Astrocyte of the cerebellum (primary cell): Measurements from ENCODE around the gene SYTL5.

ENCODE experiments used
- DNase-seq: peaks from one replicate; pipeline ENCODE4 v3.0.0-alpha.2; 2011; ENCODE audit warnings: low read depth
- H3K4me3 ChIP-seq: 2 replicates; pipeline ENCODE4 v1.5.1; 2011; ENCODE audit warnings: mild to moderate bottlenecking, low read depth, low read length, moderate library complexity
- CTCF ChIP-seq: IDR thresholded peaks from 2 replicates; pipeline ENCODE4 v1.5.1; 2012; ENCODE audit warnings: low read length, low read depth, moderate library complexity, mild to moderate bottlenecking; ENCODE audit errors: missing control alignments
- in situ Hi-C: cut with HindIII; loops from 2 replicates; pipeline ENCODE4 v1.10.0; 2017; ENCODE audit warnings: low sequenced_read_pairs

SYTL5 gene

GRCh38 chrX:38151441-38151840 lies 145.1 kb downstream of the SYTL5 start:
- no peak overlapping the region for H3K4me3 ChIP-seq
- TF ChIP-seq CTCF: no peak
- in situ Hi-C loops: no loop called here
- peak; percentile 81 for DNase-seq

DNA sequence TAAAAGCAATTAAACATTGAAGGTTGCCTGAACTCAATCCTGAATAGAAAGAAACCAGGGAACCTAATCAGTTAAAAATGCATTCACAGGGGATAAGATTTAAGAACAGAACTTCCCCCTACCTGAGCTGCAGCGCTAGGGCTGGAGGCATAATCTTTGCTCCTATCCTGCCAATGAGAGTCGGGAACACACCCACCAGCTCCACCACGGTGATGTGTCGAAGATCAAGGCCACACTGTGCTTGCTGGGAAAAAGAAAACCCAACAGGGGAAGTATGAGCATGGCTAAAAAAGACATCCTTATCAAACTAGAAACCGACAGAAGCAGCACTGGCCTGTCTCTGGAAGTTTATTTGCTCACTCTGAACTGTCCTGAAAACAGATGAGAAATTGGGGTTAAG lies 148.0 kb downstream of the SYTL5 start:
- in situ Hi-C loops: no loop called here
- DNase-seq: no peak
- no peak for TF ChIP-seq CTCF
- no peak overlapping the region for H3K4me3 ChIP-seq

- H3K4me3 ChIP-seq: no peak overlapping the region
- TF ChIP-seq CTCF: no peak
- in situ Hi-C loops: no loop called here
- no peak for DNase-seq
Measured at GRCh38 chrX:38154818-38155217, 148.5 kb downstream of the SYTL5 start.

GRCh38 chrX:38156838-38157237 lies 150.5 kb downstream of the SYTL5 start:
- DNase-seq: no peak
- in situ Hi-C loops: no loop called here
- no peak for TF ChIP-seq CTCF
- no peak overlapping the region for H3K4me3 ChIP-seq

DNA sequence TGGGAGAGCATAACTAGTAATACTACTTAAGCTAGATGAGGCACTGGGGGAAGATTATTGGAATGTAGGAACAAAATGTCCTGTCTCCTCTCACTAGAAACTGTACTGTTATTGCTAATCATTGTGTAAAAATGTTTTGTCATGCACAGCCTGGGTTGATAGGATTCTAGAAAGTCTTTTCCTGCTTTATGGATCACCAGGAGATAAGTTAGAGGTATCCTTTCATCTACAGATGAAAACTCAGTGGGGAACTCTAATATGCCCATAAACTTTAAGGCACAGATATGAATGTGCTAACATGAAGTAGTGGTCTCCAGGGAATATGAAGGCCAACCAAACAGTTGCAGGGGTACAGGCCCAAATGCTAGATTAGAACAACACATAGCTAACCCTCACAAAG lies 156.8 kb downstream of the SYTL5 start:
- DNase-seq: no peak
- in situ Hi-C loops: no loop called here
- no peak overlapping the region for H3K4me3 ChIP-seq
- TF ChIP-seq CTCF: no peak

DNA sequence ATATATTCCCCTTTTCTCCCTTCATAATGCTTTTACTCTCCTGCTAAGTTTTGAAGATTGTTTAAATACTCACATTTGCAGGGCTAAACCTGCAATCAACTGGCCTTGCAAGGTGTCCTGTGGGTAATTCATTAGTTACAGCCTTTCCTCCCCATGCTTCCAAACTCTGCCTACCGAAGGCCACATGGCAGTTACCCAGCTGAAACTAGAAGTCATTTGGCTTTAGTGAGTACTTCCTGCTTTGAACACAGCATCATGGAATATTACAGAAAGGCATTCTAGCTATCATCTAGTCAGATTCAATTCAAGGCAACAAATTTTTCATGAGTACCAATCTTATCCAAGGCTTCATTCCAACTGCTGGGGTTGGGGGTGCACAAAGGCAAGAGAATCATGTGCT lies 158.7 kb downstream of the SYTL5 start:
- in situ Hi-C loops: no loop called here
- no peak for TF ChIP-seq CTCF
- no peak for DNase-seq
- no peak overlapping the region for H3K4me3 ChIP-seq

DNA sequence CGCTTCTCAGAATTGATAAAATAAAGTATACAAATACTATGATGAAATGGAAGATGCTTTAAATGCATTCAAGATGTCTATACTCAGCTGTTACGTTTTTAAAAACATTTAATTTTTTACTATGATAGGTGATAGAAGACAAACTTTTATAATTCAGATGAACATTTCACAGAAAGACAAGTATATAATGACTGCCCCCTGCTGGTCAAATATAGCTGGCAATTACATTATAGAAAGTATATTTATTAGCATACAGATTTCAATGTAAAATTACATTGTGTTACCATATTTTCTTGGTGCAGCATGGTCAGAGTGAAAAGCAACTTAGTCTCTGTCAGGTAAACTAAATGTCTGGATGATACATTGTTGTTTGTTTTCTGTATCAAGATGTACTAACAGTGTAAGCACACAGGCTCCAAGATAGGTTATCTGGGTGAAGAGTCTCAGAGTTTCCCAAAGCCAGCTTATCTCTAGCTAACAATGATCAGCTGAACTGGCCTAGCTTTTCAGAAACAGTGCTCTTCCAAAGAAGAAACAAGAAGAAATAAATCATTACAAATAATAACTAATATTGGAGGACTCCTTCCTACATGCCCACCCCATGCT lies 160.2 kb downstream of the SYTL5 start:
- no peak for DNase-seq
- TF ChIP-seq CTCF: no peak
- H3K4me3 ChIP-seq: no peak overlapping the region
- in situ Hi-C loops: no loop called here
